Tongue (tissue), 2 donors: ENCODE results near the gene C11orf71. TPM values are rescaled to one million over a fixed set of nuclear protein-coding genes. Genes with fewer than 3 reads are reported as not detected.
A peak's percentile ranks its signal among the peaks of the same experiment; 100 is the strongest.

ENCODE experiments used
- DNase-seq: peaks from one replicate; pipeline ENCODE4 v3.0.0-alpha.2; 2015
- total RNA-seq: library from RNA; depleted of rRNA; stranded (reverse); fragments of >200 nt; gene quantifications from one replicate; pipeline ENCODE4 v1.2.3, GENCODE V29; 2014

Gene C11orf71
- total RNA-seq, 1 donor from 2014 or later = 9.3 TPM

GRCh38 chr11:114399490-114400215 lies 658 bp downstream of the C11orf71 start:
- DNase-seq = no peak

- DNase-seq = no peak
Observed at GRCh38 chr11:114398303-114398920, 1.9 kb downstream of the C11orf71 start.

- no peak for DNase-seq
Observed at GRCh38 chr11:114397349-114397982, 2.8 kb downstream of the C11orf71 start.

- DNase-seq = no peak
Observed at GRCh38 chr11:114396916-114397315, 3.4 kb downstream of the C11orf71 start.

GRCh38 chr11:114395736-114396135 lies 4.6 kb downstream of the C11orf71 start:
- DNase-seq = no peak

GRCh38 chr11:114392735-114393667 lies 7.3 kb downstream of the C11orf71 start:
- DNase-seq = no peak

GRCh38 chr11:114386545-114386944 lies 13.8 kb downstream of the C11orf71 start:
- DNase-seq = no peak

GRCh38 chr11:114386131-114386530 lies 14.2 kb downstream of the C11orf71 start:
- DNase-seq = peak; percentile 15

GRCh38 chr11:114384487-114384886 lies 15.8 kb downstream of the C11orf71 start:
- DNase-seq = no peak

GRCh38 chr11:114382509-114382908 lies 17.8 kb downstream of the C11orf71 start:
- no peak for DNase-seq

- no peak for DNase-seq
Observed at GRCh38 chr11:114379394-114380069, 20.8 kb downstream of the C11orf71 start.

- DNase-seq = no peak
Observed at GRCh38 chr11:114377612-114378267, 22.6 kb downstream of the C11orf71 start.

GRCh38 chr11:114375052-114375451 lies 25.3 kb downstream of the C11orf71 start:
- DNase-seq = no peak

GRCh38 chr11:114368918-114369680 lies 31.2 kb downstream of the C11orf71 start:
- DNase-seq = no peak

GRCh38 chr11:114367244-114367957 lies 32.9 kb downstream of the C11orf71 start:
- no peak for DNase-seq

GRCh38 chr11:114366331-114367243 lies 33.7 kb downstream of the C11orf71 start:
- DNase-seq = no peak

GRCh38 chr11:114362958-114363357 lies 37.4 kb downstream of the C11orf71 start:
- no peak for DNase-seq

GRCh38 chr11:114362326-114362725 lies 38.0 kb downstream of the C11orf71 start:
- no peak for DNase-seq

GRCh38 chr11:114359342-114359741 lies 41.0 kb downstream of the C11orf71 start:
- no peak for DNase-seq
